ENCODE measurements around the gene EML1.
"Not testable (repeated sequence)": the region's sequence is repeated elsewhere in the genome, so short reads cannot be mapped to it uniquely, and the experiment has no call there.

The EML1 gene

DNA sequence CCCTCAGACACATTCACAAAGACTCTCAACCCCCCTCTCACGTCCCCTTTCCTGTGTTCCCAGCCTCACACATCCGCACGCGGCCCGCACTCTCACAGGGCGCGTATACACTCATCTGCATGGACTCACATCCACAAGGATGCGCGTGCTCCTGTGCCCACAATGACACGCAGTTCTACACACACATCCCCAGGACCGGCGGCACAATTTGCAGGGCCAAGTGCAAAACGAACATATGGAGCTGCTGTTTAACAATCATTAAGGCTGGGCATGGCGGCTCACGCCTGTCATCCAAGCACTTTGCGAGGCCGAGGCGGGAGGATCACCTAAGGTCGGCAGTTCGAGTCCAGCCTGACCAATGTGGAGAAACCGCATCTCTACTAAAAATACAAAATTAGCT lies 36.4 kb upstream of the EML1 start:
- no peak for DNase-seq

DNA sequence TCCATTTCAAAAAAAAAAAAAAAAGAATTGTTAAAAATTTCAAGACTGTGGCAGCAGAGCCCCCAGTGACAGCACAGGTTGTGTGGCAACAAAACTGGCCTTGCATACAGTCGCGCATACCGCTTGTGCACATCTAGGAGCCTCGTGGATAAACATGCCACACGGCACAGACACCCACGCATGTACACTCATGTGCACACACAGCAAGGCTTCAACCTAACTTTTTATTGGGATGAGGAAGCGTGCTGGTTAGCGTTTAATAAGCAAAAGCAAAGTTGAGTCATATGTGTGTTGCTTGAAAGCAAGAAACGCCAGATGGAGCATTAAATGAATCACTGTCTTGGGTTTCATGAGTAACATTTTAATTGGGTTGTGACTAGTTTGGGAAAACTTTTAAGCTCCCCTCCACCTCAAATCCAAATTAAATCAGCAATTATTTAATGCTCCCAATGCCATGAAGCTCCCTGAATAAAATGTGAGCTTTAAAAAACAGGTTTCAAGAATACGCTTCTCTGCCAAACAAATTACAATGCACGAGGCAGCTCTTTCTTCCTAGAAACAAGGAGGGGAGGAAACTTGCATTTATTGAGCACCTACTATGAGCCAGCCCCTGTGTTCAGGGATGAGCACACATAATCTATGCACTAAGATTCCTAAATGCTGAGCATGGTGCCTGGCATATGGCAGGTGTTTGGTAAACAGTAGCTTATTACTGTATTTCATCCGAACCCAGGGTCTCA lies 35.7 kb upstream of the EML1 start:
- DNase-seq = no peak

DNA sequence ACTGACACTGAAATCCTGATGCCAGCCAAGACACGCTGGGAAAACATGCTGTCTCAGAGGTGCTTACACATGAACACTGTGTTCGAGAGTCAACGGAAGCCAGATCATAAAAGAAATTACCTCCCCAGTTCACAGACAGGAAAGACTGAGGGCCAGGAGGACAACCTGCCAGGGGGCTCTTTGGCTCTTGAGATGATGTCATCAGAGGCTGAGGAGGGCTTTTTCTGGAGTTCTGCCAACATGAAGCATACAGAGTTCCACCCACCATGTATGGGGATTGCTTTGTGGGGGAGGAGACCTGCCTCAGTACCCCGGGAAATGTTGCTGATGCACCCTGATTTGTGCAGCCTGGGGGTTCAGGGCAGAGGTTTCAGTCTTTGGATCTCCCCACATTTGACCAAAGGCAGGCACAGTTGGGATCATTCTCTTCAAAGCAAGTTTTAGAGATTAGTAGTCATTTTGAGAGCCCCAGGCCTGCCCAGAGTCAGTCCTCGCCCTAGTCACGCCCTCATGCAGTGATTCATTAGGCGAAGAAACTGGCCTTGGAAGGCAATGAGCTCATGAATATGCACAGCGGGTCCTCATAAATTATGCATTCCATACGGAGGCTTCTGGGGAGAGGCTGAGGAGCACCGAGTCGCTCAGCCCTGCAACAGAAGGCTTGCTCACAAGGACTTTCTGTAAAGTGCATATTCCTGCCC lies 34.9 kb upstream of the EML1 start:
- no peak for DNase-seq

- DNase-seq = no peak
These were observed 34.2 kb upstream of the EML1 start for GRCh38 chr14:99758872-99759545.

DNA sequence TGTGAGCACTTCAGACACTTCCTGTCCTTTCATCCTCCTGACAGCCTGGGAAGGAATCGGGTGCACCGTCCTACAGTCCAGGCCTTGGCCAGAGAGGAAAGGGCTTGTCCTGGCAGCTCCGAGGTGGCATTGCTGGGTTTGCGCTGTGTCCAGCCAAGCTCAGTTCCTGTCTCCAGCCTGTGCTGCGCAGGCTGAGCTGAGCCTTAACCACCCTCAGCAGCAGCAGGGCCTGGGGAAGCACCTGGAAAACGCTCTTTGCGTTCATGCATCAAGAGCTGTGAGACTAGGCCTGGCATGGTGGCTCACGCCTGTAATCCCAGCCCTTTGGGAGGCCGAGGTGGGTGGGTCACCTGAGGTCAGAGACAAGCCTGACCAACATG lies 33.7 kb upstream of the EML1 start:
- no peak for DNase-seq

DNA sequence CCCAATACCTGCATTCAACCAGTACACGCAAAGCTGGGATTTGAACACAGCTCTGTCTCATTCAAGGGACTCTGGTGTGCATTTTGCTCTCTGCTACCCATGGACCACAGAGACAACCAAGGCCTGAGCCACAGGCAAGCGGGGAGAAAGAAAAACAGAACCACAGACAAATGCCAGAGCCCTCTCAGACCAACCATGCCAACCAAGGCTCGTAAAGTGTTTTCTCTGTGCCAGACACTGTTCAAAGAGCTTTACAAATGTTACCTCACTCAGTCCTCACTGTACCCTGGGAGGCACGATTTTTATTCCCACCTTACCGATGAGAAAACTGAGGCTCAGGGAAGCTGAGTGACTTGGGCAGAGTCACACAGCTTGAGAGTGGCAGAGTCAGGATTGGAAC lies 32.4 kb upstream of the EML1 start:
- no peak for DNase-seq

DNA sequence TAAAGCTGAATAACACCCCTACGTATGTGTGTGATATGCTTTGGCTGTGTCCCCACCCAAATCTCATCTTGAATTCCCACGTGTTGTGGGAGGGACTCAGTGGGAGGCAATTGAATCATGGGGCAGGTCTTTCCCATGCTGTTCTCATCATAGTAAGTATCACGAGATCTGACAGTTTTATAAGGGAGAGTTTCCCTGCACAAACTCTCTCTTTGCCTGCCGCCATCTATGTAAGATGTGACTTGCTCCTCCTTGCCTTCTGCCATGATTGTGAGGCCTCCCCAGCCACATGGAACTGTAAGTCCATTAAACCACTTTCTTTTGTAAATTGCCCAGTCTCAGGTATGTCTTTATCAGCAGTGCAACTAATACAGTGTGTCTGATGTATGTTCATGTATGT lies 30.3 kb upstream of the EML1 start:
- DNase-seq = not testable (repeated sequence)

GRCh38 chr14:99763527-99764221 lies 29.5 kb upstream of the EML1 start:
- DNase-seq = no peak

DNA sequence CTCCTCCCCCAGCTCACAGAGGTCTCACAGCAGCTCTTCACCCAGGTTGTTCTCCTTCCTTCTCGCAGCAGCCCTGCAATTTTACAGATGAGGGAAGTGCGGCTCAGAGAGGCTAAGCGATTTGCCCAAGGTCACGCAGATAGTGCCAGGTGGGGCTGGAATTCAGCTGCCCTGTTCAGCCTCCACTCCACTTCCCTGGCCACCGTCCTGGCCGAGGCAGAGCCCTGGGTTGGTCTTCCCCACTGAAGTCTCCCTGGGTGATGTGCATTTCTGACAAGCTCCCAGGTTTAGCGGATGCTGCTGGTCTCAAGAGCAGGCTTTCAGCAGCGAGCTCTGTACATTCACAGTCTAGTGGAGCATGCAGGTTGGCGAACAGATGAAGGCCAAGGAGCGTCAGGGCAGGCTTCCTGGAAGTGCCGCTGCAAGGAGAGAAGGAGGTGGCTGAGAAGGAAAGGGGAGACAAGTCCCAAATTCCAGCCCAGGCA lies 28.9 kb upstream of the EML1 start:
- no peak for DNase-seq

DNA sequence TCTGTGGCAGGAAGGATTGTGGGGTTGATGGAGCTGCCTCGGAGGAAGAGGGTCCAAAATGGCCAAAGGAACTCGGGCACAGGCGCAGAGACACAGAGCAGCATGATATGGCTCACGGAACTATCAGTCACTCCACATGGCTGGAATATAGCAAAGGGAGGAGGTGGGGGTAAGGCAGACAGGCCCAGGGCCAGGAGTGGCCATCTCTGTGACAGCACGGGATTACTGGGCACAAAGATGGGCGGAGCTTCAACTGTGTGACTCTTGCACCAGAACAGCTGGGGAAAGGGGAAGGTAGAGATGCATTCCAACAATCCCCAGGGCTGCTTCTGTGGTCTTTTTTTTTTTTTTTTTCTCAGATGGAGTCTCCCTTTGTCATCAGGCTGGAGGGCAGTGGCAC lies 24.8 kb upstream of the EML1 start:
- no peak for DNase-seq

- no peak for DNase-seq
These were observed 24.1 kb upstream of the EML1 start for GRCh38 chr14:99769123-99769522.

DNA sequence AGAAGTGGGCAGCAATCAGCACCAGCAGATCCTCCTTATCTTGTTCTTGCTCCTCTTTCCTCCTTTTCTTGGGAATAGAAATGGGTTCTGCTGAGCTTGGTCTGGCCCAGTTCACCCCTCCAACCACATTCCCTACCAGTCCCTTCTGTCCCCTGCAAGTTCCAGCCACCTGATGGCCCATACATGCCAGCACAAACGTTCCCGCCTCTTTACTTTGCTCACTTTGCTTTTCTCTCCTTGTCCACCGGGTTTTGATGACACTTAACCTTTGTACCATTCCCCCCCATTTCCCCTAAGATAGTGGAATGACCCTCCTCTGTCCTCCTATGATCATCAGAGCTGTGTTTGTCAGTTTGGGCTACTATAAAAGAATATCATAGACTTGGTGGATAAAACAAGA lies 23.4 kb upstream of the EML1 start:
- DNase-seq = no peak

DNA sequence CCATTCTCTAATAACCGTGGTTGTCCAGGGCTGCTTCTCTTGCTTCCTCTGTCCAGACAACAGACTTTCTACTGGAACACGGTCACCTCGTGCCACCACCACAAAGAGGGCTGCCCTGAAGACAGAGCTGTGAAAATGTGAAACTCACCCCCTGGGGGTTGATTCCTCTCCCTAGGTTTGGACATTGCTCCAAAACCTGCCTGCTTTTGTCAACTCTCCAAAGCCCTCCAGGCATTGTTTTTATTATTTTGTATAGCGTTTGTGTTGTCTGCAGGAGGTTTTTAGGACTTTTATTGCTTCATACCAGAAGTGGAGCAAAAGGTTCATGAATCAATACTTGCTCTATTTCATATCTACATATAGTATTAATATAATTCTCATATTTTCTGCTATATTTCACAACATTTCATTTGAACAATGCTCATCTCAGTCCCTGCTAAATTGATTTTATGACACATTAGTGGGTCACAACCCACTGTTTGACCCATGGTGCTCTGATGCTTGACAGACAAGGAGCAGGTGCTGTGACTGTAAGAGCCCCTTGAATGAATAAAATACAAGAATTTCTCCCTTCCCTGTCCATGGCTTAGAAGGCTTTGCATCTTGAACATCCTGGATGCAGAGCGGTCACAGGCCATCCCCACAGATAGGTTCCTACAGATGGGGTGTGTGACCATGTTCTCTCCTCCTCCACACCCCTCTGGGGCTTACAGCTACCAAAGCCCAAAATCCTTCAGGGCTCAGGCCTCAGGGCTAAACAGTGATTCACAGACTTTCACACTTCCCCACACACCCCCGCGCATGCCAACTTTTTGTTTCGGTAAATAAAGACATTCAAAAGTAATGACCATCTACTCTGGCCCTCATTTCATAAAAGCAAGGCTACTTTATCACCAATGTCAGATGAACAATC lies 20.6 kb upstream of the EML1 start:
- DNase-seq = no peak

DNA sequence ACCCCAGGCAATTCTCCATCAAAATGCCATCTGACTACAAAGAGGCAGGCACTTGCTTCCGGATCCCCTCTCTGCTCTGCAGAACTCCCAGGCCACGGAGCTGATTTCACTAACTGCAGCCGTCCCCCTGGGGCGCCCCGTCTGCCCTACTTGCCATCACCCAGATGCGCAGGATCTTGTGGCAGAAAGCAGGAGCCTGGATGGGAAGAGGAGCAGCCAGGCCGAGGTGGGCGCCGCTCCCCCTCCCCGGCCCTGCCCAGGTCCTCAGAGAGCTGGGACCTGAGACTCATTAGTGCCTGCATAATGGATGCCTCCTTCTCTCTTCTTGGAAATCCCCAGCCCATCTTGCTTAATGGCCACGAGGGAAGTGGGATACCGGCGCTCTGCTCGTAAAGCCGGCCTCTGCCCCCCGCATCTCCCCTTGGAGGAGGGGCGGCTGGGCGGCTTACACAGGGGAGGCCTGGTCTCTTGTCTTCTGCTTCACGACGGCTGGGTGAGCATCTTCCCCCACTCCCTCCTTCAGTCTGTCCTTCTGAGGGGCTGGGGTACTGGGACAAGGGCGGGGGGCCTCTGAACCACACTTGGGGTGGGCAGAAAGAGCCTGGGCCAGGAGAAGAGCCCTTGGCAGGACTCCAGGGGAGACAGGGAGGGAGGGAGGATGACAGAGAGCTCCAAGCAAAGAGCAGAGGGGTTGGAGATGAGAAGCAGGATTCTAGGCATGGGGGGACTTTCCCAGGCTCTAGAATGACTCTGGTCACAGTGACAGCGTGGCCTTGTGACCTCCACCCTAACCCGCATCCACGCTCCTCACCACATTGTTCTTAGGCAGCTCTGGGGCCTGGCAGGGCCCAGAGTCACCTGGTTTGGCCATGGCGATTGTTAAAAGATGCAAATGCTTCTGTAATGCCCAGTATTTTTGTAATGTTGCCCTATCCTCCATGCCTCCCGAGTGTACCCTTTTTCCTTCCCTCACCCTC lies 19.4 kb upstream of the EML1 start:
- no peak for DNase-seq

DNA sequence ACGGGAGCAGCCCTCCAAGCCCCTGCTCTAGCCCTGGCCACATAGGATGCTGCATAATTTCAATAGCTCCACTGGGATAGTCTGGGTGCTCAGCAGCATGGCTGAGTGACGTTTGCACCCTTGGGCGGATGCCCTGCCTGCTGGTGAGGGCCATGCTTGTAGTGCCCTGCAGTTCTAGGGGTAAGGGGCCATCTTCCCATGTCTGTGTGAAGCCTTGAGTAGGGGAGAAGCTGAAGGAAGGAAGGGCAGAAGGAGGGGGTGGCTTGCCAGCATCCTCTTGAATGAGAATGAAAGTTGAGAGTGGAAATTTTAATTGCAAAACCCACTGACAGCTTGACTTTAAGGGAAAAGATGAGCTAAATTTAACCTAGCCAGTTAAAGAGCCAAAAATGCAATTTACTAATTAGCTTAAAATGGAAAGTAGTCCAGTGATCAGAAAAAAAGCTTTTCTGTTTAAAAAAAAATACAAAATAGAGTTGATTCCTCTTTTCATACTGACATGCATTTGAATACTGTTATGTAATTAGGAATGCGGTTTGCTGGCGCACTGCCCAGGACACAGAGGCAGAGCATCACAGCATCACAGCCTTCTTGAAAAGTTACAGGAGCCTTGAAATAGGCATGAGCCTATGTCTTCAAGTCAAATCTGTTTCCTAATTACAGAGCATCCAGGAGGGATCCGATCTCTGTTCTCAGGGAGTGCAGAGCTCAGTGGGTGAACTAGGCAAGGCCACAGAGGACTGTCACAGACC lies 18.5 kb upstream of the EML1 start:
- DNase-seq = peak; percentile 33

DNA sequence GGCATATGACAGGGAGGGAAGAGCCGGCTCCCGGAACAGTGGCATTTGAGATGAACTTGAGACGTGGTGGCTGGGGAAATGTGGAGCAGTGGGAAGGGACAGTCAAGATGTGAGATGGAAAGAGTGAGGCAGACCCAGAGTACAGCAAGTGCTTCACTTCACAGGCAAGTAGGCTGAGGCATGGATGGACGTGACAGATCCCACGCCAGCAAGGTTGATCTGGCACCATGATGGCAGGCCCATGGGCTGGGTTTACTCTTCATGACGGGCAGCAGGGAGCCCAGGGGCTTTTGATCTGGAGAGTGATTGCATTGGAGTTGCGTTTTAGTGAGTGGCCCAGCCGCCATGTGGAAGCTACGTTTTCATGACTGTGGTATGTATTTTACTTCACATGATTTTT lies 17.9 kb upstream of the EML1 start:
- no peak for DNase-seq

- no peak for DNase-seq
These were observed 15.3 kb upstream of the EML1 start for GRCh38 chr14:99777951-99778350.

DNA sequence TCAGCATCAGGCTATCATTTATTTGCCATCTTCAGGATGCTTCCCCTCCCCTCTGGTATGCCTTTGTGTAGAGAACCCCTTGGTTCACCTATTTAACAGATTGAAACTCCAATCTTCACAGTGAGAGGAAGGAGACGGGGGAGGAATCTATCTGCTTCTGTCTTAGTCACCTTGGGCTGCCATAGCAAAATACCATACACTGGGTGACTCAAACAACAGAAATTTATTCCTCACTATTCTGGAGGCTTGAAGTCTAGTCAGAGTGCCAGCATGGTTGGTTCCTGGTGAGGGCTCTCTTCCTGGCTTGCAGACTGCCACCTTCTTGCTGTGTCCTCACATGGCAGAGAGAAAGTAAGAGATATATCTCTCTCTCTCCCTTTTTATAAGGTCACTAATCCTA lies 13.5 kb upstream of the EML1 start:
- DNase-seq = no peak

DNA sequence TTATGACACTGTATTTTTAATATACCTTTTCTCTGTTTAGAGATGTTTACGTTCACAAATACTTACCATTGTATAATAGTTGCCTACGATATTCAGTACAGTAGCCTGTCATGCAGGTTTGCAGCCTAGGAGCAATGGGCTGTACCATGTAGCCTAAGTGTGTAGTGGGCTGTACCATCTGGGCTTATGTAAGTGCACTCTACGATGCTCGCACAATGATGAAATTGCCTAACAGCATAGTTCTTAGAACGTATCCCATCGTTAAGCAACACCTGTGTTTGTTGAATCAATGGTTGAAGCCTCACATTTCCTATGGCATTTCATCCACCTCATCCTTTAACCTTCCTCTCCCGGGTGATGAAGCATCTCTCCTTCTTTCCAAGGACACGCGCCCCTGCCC lies 12.5 kb upstream of the EML1 start:
- DNase-seq = no peak

DNA sequence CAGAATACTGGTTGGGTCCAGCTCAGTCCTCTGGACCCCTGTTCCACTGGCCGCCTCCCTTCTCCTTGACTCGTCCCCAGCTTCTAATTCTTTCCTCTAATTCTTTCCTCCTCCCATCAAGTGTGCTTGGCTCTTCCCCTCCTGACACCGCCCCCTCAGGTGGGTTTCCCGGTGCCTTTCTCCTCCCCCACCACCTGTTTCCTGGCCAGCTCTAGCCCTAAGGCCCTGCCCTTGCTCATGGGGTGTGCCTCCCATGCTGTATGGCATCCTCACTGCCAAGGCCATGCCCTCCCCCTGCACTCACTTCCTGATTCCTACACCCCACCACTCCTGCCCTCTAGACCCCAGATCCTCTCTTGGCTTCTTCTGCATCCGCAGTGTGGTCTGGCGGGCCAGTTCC lies 12.1 kb upstream of the EML1 start:
- DNase-seq = no peak
